Measurements from ENCODE around the gene B3GNT4.

DNA sequence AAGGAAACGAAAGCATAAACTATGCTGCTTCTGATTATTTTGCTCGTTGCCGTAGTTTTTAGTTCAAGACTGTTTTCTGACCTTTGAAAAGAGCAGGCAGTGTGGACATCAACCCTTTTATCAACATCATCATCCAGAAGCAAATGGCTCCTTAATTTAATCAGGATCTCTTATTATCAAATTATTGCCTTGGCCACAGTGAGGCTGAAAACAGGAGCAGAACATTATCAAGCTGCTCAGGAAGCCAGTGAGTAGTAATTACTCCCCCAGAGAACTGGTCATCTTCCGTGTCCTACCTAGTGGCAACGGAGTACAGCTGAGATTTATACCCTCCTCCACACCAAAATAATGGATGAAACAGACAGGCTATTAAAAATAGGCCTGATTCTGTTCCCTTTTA is 24.6 kb downstream of the B3GNT4 start:
- TF ChIP-seq, protein P1, sequence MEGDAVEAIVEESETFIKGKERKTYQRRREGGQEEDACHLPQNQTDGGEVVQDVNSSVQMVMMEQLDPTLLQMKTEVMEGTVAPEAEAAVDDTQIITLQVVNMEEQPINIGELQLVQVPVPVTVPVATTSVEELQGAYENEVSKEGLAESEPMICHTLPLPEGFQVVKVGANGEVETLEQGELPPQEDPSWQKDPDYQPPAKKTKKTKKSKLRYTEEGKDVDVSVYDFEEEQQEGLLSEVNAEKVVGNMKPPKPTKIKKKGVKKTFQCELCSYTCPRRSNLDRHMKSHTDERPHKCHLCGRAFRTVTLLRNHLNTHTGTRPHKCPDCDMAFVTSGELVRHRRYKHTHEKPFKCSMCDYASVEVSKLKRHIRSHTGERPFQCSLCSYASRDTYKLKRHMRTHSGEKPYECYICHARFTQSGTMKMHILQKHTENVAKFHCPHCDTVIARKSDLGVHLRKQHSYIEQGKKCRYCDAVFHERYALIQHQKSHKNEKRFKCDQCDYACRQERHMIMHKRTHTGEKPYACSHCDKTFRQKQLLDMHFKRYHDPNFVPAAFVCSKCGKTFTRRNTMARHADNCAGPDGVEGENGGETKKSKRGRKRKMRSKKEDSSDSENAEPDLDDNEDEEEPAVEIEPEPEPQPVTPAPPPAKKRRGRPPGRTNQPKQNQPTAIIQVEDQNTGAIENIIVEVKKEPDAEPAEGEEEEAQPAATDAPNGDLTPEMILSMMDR (IDR thresholded peaks at IDR 0.05), result no peak
- no peak for TF ChIP-seq POLR2A (IDR thresholded peaks at IDR 0.05)
- no peak for TF ChIP-seq EP300 (IDR thresholded peaks at IDR 0.05)
- no peak for TF ChIP-seq POLR2AphosphoS5 (IDR thresholded peaks at IDR 0.05)

All from sigmoid colon (tissue), 4 donors.